HG03439 (cell line): Measurements from ENCODE around the gene SH3GLB1.
A peak's percentile ranks its signal among the peaks of the same experiment; 100 is the strongest.

ENCODE experiments used
- ATAC-seq: cut with Tn5 transposase; IDR thresholded peaks from one replicate; pipeline ENCODE4 v1.9.1; 2021; ENCODE audit warnings: mild to moderate bottlenecking, moderate library complexity; ENCODE audit not compliant: unreplicated experiment

Gene SH3GLB1

GRCh38 chr1:86769065-86769464, 64.7 kb downstream of the SH3GLB1 start:
- no peak for ATAC-seq

GRCh38 chr1:86773341-86774288, 69.2 kb downstream of the SH3GLB1 start:
- ATAC-seq = peak; percentile 12

- ATAC-seq = peak; percentile 96
Observed at GRCh38 chr1:86774305-86775295, 70.2 kb downstream of the SH3GLB1 start.

GRCh38 chr1:86775395-86775794, 71.0 kb downstream of the SH3GLB1 start:
- no peak for ATAC-seq

- ATAC-seq = no peak
Observed at GRCh38 chr1:86776108-86776507, 71.7 kb downstream of the SH3GLB1 start.

GRCh38 chr1:86778569-86779239, 74.3 kb downstream of the SH3GLB1 start:
- ATAC-seq = no peak

- no peak for ATAC-seq
Observed at GRCh38 chr1:86779308-86780191, 75.2 kb downstream of the SH3GLB1 start.

GRCh38 chr1:86782482-86782881, 78.1 kb downstream of the SH3GLB1 start:
- no peak for ATAC-seq

- no peak for ATAC-seq
Observed at GRCh38 chr1:86787621-86788020, 83.2 kb downstream of the SH3GLB1 start.

- no peak for ATAC-seq
Observed at GRCh38 chr1:86788300-86789206, 84.2 kb downstream of the SH3GLB1 start.

GRCh38 chr1:86795316-86795715, 90.9 kb downstream of the SH3GLB1 start:
- no peak for ATAC-seq
